K562 (cell line): ENCODE data around the gene CFDP1. TPM values are rescaled to one million over a fixed set of nuclear protein-coding genes. Genes with fewer than 3 reads are reported as not detected.

Source experiments
- ATAC-seq: fragments of 200-7000 bp; cut with Tn5 transposase; 3 replicates; pipeline ENCODE4 v1.9.1; 2020; ENCODE audit warnings: moderate library complexity
- BruUV-seq: library from RNA; stranded (reverse); fragments of 400-500 nt; replicated peaks from 2 replicates; lab custom pipeline; 2021; lab: Mats Ljungman, UMichigan
- CTCF ChIA-PET: fragments of 300-600 bp; formaldehyde crosslinking; extraction: SDS; loops from one replicate; lab custom pipeline; 2021; ENCODE audit warnings: low intra/inter-chr PET ratio; lab: Yijun Ruan, JAX
- POLR2A ChIA-PET: fragments of 300-600, 350-650 bp; sonication (Branson Sonifier 250); formaldehyde crosslinking; extraction: SDS; loops from one replicate; lab custom pipeline; 2021; ENCODE audit warnings: antibody characterized with exemption, inconsistent platforms; lab: Yijun Ruan, JAX
- DNase-seq, 4 experiments: peaks; one replicate each; pipeline versions ENCODE4 v3.0.0 to v3.0.0-alpha.2; 2011 to 2018; ENCODE audit warnings: low spot score in 3 of 4, mixed read lengths in 3 of 4; ENCODE audit errors: extremely low read depth in 1 of 4
- FAIRE-seq: peaks from 2 replicates; lab custom pipeline; 2011; peaks lifted over from hg19 to GRCh38; lab: Jason Lieb, UNC
- H2AFZ ChIP-seq: 2 replicates; pipeline ENCODE4 v1.6.0; 2011; ENCODE audit warnings: low read depth, low read length, control low read depth, inconsistent platforms
- H3K27ac ChIP-seq: fragments of 200-600 bp; 3 replicates; pipeline ENCODE4 v1.8.0; 2011; ENCODE audit warnings: low read depth, mild to moderate bottlenecking, control low read depth, inconsistent platforms, low read length, moderate library complexity, mixed read lengths; ENCODE audit errors: extremely low read depth
- H3K27me3 ChIP-seq, 2 experiments: fragments of 300-600 bp in 1 of 2; 2 replicates in 1 of 2; 3 replicates in 1 of 2; pipeline versions ENCODE4 v1.6.0 to v1.8.0; 2011; ENCODE audit warnings: inconsistent platforms in 2 of 2, low read length in 2 of 2, mild to moderate bottlenecking in 1 of 2, mixed read lengths in 1 of 2, moderate library complexity in 1 of 2; ENCODE audit not compliant: control insufficient read depth in 2 of 2, insufficient read depth in 2 of 2
- H3K36me3 ChIP-seq: fragments of 300-600 bp; 3 replicates; pipeline ENCODE4 v1.8.0; 2011; ENCODE audit warnings: mild to moderate bottlenecking, low read length, inconsistent platforms; ENCODE audit not compliant: control insufficient read depth, insufficient read depth
- H3K4me1 ChIP-seq, 2 experiments: fragments of 200-600 bp in 1 of 2; replicated peaks in 1 of 2; 2 replicates in 1 of 2; 3 replicates in 1 of 2; pipeline versions ENCODE4 v1.5.1 to v1.8.0; 2011; ENCODE audit warnings: inconsistent platforms in 2 of 2, low read length in 2 of 2, mild to moderate bottlenecking in 1 of 2, mixed read lengths in 1 of 2, moderate library complexity in 1 of 2; ENCODE audit not compliant: control insufficient read depth in 2 of 2, insufficient read depth in 2 of 2
- H3K4me2 ChIP-seq: 2 replicates; pipeline ENCODE4 v1.6.1; 2011; ENCODE audit warnings: low read length, control low read depth, inconsistent platforms, mixed read lengths; ENCODE audit not compliant: insufficient read depth
- H3K4me3 ChIP-seq: fragments of 200-600 bp; sonication (generic), shearing (Covaris generic); 2 replicates; pipeline ENCODE4 v1.5.1; 2016; ENCODE audit warnings: control low read depth, inconsistent platforms
- H3K79me2 ChIP-seq: fragments of 200-600 bp; 3 replicates; pipeline ENCODE4 v1.8.0; 2011; ENCODE audit warnings: low read length, inconsistent platforms; ENCODE audit not compliant: control insufficient read depth, insufficient read depth
- H3K9ac ChIP-seq, 2 experiments: 2 replicates each; pipeline versions ENCODE4 v1.6.0 to v1.6.1; 2011; ENCODE audit warnings: low read depth in 2 of 2, low read length in 2 of 2, control low read depth in 1 of 2, inconsistent platforms in 1 of 2, mild to moderate bottlenecking in 1 of 2, mixed read lengths in 1 of 2; ENCODE audit not compliant: insufficient read depth in 1 of 2
- H3K9me1 ChIP-seq: one replicate; pipeline ENCODE4 v1.6.0; 2011; ENCODE audit warnings: inconsistent platforms, mild to moderate bottlenecking, low read length, moderate library complexity; ENCODE audit not compliant: control insufficient read depth, insufficient read depth
- H3K9me3 ChIP-seq: replicated peaks from 2 replicates; pipeline ENCODE4 v1.5.1; 2011; ENCODE audit warnings: low read depth, low read length, inconsistent platforms; ENCODE audit not compliant: control insufficient read depth, insufficient read depth
- H4K20me1 ChIP-seq: replicated peaks from 2 replicates; pipeline ENCODE4 v1.6.1; 2011; ENCODE audit warnings: low read length, inconsistent platforms, mixed read lengths; ENCODE audit not compliant: control insufficient read depth, insufficient read depth
- DMBX1 ChIP-seq: fragments of 250-450 bp; sonication (Bioruptor Pico); IDR thresholded peaks from 2 replicates; pipeline ENCODE4 v1.8.0; 2022; ENCODE audit warnings: inconsistent platforms, mild to moderate bottlenecking, moderate library complexity, borderline replicate concordance
- HMG20A ChIP-seq: fragments of 450-650 bp; formaldehyde crosslinking; conservative IDR thresholded peaks from 2 replicates; pipeline ENCODE4 v1.4.0; 2020; ENCODE audit warnings: mild to moderate bottlenecking, mixed read lengths
- RFX1 ChIP-seq: fragments of 450-650 bp; IDR thresholded peaks from 2 replicates; pipeline ENCODE4 v1.6.1; 2016; ENCODE audit warnings: mild to moderate bottlenecking, moderate library complexity
- SAFB2 ChIP-seq: fragments of 200-400 bp; formaldehyde crosslinking; IDR thresholded peaks from 2 replicates; pipeline ENCODE4 v1.6.1; 2018; ENCODE audit warnings: borderline replicate concordance, low read length, low read depth, moderate library complexity; ENCODE audit not compliant: severe bottlenecking
- ZNF77 ChIP-seq: fragments of 250-450 bp; sonication (Bioruptor Pico); IDR thresholded peaks from 2 replicates; pipeline ENCODE4 v1.5.0; 2020
- WGBS: fragments of 100-300 bp; shearing (Covaris generic); methylation state at CpG from one replicate; pipeline ENCODE4 v1.1.6; 2016; ENCODE audit warnings: low coverage, mixed read lengths; ENCODE audit not compliant: insufficient coverage; ENCODE audit errors: missing lambda C conversion rate; 5-methylcytosine and 5-hydroxymethylcytosine counted together
- in situ Hi-C: fragments of 300-500 bp; cut with MboI; formaldehyde crosslinking; loops from 4 replicates; pipeline ENCODE4 v1.15.0; 2018; ENCODE audit warnings: inconsistent platforms, mixed read lengths
- intact Hi-C: fragments of 100-400 bp; cut with micrococcal nuclease; formaldehyde crosslinking; loops from 2 replicates; pipeline ENCODE4 v1.14.2; 2022
- polyA plus RNA-seq, 8 experiments: library from polyadenylated mRNA; depleted of rRNA in 4 of 8; stranded (reverse) in 5 of 8; unstranded in 3 of 8; fragments of >200 nt; fragmentation: Nextera tagmentation in 2 of 8; fragmentation: Illumina TruSeq in 1 of 8; extraction: Ambion mirVana in 2 of 8; extraction: Trizol in 1 of 8; gene quantifications; 2 replicates each; pipeline versions ENCODE4 v1.2.1 to v1.2.3, GENCODE V29; 2011 to 2014; ENCODE audit warnings: inconsistent platforms in 1 of 8, missing spikeins in 1 of 8
- total RNA-seq, 7 experiments: library from RNA; depleted of rRNA in 6 of 7; stranded (reverse); fragments of >200 nt in 6 of 7; fragmentation: Illumina TruSeq in 2 of 7; extraction: Trizol in 2 of 7; gene quantifications; 2 replicates each; pipeline versions ENCODE4 v1.2.1 to v1.2.3, GENCODE V29; 2011 to 2021; ENCODE audit warnings: low replicate concordance in 1 of 7

CFDP1 gene
- total and polyA plus RNA-seq, 9 of the 15 experiments (the other 6 are each of a cell fraction or from before 2014, with no cell fraction given), result 31.5 to 78.4 (median 61.7) TPM

DNA sequence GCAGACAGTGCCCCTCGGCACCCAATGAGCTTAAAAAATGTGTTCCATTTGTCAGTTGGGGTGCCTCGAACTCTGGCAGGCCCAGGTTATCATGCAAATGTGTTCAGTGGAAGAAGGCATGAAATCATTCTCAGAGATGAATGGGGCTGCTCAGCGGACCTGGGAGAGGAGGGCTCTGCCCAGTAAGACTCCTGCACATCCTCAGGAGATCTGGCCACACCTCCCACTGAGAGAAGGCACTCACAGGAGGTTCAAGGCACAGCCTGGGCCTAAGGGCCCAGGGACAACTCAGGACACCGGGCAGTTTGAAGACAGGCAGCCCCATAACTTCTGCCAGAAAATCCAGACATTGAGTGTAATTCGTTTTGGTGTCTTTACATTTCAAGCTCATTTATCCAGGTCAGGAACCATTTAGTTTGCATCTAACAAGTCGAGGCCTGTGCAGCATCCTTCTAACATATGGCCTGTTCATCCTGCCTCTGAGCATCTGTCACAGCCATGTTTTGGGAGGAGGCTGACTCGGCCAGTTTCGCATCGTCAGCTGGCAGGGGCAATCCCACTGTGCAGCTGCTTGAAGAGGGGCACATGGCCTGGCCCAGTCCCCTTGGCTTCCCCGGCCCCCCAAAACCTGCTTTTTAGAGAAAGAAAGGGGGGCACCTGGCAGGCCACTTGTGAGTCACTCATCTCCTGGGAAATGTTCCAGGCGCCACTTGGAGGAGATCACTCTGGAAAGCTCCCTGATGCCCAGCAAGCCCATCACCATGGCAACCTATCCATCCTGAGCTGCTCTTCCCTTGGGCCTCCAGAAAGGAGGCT lies 150.6 kb downstream of the CFDP1 start:
- Histone ChIP-seq H3K36me3 (no peaks in the 10 kb centered on the region), H3K4me1 (peaks cover 6 to 7% of the 10 kb centered on the region in 2 experiments), H4K20me1 (peaks cover 7% of the 10 kb centered on the region; the same call in 1 of the 2 replicates), H2AFZ (no peak overlapping the region), H3K27me3 (peaks cover 12 to 25% of the 10 kb centered on the region in 2 experiments; a peak in 4 of 5 replicates), H3K27ac (no peak overlapping the region), H3K9ac (no peak overlapping the region), H3K79me2 (no peaks in the 10 kb centered on the region), H3K4me2 (no peak overlapping the region), H3K4me3 (no peak overlapping the region), H3K9me3 (no peaks in the 10 kb centered on the region), H3K9me1 (no peaks in the 10 kb centered on the region)
- POLR2A ChIA-PET, result interaction anchor here (0.9 to 2.2 kb wide), 6 partner anchors 10 to 30 kb away, joined by 3 to 7 read pairs (median 4); no protein-coding TSS in a partner anchor
- ATAC-seq, result no peak
- FAIRE-seq, result no peak
- WGBS, result 38% methylated on average over 11 of the region's 11 CpGs
- CTCF ChIA-PET, result no interaction called here
- intact Hi-C loops (no loop called here), in situ Hi-C loops (no loop called here)
- TF ChIP-seq DMBX1 (CRISPR knock-in tag), result no peak
- peak; percentile 64 for TF ChIP-seq RFX1
- DNase-seq, result no peak
- BruUV-seq, result no TSS peak

DNA sequence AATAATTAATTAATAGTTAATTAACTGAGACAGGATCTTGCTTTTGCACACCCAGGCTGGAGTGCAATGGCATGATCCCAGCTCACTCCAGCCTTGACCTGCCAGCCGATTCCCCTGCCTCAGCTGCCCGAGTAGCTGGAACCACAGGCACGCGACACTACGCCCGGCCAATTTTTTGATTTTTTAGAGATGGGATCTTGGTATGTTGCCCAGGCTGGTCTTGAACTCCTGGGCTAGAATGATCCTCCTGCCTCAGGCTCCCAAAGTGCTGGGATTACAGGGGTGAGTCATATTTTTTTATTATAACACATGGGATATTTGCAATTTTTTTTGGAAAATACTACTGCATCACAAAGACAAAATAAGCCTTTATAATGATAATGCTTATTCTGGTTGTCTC lies 151.5 kb downstream of the CFDP1 start:
- H3K9me3 ChIP-seq, result no peaks in the 10 kb centered on the region
- ChIA-PET POLR2A (interaction anchor here (0.6 to 2.2 kb wide), 6 partner anchors 11 to 412 kb away, joined by 3 to 7 read pairs (median 4); no protein-coding TSS in a partner anchor), CTCF (no interaction called here)
- intact Hi-C loops (no loop called here), in situ Hi-C loops (no loop called here)
- no peak overlapping the region for H3K9ac ChIP-seq
- ATAC-seq (no peak), DNase-seq (no peak), FAIRE-seq (no peak)
- BruUV-seq, result no TSS peak
- H3K27ac ChIP-seq, result no peak overlapping the region
- H3K36me3 ChIP-seq, result no peaks in the 10 kb centered on the region
- TF ChIP-seq HMG20A (CRISPR knock-in tag) (no peak), SAFB2 (no peak), ZNF77 (CRISPR knock-in tag) (no peak)
- 50% methylated on average over 6 of the region's 6 CpGs for WGBS
- H2AFZ ChIP-seq, result no peak overlapping the region
- no peak overlapping the region for H3K4me3 ChIP-seq
- no peaks in the 10 kb centered on the region for H3K9me1 ChIP-seq
- H3K4me1 ChIP-seq, result peaks cover 0 to 3% of the 10 kb centered on the region in 2 experiments; a peak in 1 of 5 replicates
- H4K20me1 ChIP-seq, result no peaks in the 10 kb centered on the region
- H3K79me2 ChIP-seq, result no peaks in the 10 kb centered on the region
- H3K27me3 ChIP-seq, result peaks cover 15 to 34% of the 10 kb centered on the region in 2 experiments
- no peak overlapping the region for H3K4me2 ChIP-seq
